Endothelial cell of umbilical vein (primary cell): ENCODE results near the gene CD200R1. TPM values are rescaled to one million over a fixed set of nuclear protein-coding genes. Genes with fewer than 3 reads are reported as not detected.

Experiments used
- BruUV-seq: library from RNA; stranded (reverse); fragments of 400-500 nt; replicated peaks from 2 replicates; lab custom pipeline; 2021; lab: Mats Ljungman, UMichigan
- CTCF ChIA-PET: fragments of 300-600, 350-600 bp; sonication (Branson Sonifier 250); formaldehyde crosslinking; loops from one replicate; lab custom pipeline; 2021; ENCODE audit warnings: antibody characterized with exemption, inconsistent platforms; lab: Charles Lee
- POLR2A ChIA-PET: fragments of 300-600, 350-600 bp; sonication (Branson Sonifier 250); formaldehyde crosslinking; loops from one replicate; lab custom pipeline; 2021; ENCODE audit warnings: antibody characterized with exemption, inconsistent platforms; lab: Charles Lee
- DNase-seq: peaks from one replicate; pipeline ENCODE4 v3.0.0-alpha.2; 2011; ENCODE audit warnings: low read depth, low spot score
- FAIRE-seq: peaks from 2 replicates; lab custom pipeline; 2011; peaks lifted over from hg19 to GRCh38; lab: Jason Lieb, UNC
- H2AFZ ChIP-seq: 2 replicates; pipeline ENCODE4 v1.6.0; 2012; ENCODE audit warnings: low read depth, low read length, control low read depth, inconsistent platforms
- H3K27ac ChIP-seq: 2 replicates; pipeline ENCODE4 v1.5.1; 2011; ENCODE audit warnings: low read depth, mild to moderate bottlenecking, control low read depth, low read length, moderate library complexity; ENCODE audit not compliant: insufficient read depth
- H3K27me3 ChIP-seq, 2 experiments: 2 replicates each; pipeline versions ENCODE4 v1.6.0 to v1.6.1; 2011; ENCODE audit warnings: low read length in 2 of 2, mixed read lengths in 1 of 2; ENCODE audit not compliant: control insufficient read depth in 2 of 2, insufficient read depth in 2 of 2
- H3K36me3 ChIP-seq, 2 experiments: 2 replicates in 1 of 2; 3 replicates in 1 of 2; pipeline ENCODE4 v1.5.1; 2011; ENCODE audit warnings: low read length in 2 of 2, mild to moderate bottlenecking in 1 of 2, moderate library complexity in 1 of 2; ENCODE audit not compliant: control insufficient read depth in 2 of 2, insufficient read depth in 2 of 2; ENCODE audit errors: extremely low read depth in 1 of 2
- H3K4me1 ChIP-seq: 3 replicates; pipeline ENCODE4 v1.5.1; 2011; ENCODE audit warnings: mild to moderate bottlenecking, low read length; ENCODE audit not compliant: control insufficient read depth, insufficient read depth; ENCODE audit errors: extremely low read depth
- H3K4me2 ChIP-seq: 2 replicates; pipeline ENCODE4 v1.6.1; 2011; ENCODE audit warnings: low read length, control low read depth, mixed read lengths; ENCODE audit not compliant: insufficient read depth
- H3K4me3 ChIP-seq, 3 experiments: fragments of 200-600 bp in 1 of 3; sonication (generic), shearing (Covaris generic) in 1 of 3; replicated peaks in 1 of 3; 2 replicates each; pipeline ENCODE4 v1.5.1; 2011 to 2016; ENCODE audit warnings: control low read depth in 3 of 3, low read length in 3 of 3, mild to moderate bottlenecking in 2 of 3, inconsistent platforms in 1 of 3, low read depth in 1 of 3, moderate library complexity in 1 of 3; ENCODE audit not compliant: insufficient read depth in 1 of 3
- H3K79me2 ChIP-seq: 2 replicates; pipeline ENCODE4 v1.6.0; 2012; ENCODE audit warnings: low read length, inconsistent platforms; ENCODE audit not compliant: control insufficient read depth, insufficient read depth
- H3K9ac ChIP-seq: replicated peaks from 2 replicates; pipeline ENCODE3; 2011; ENCODE audit warnings: low read length, control low read depth; ENCODE audit not compliant: insufficient read depth; ENCODE audit errors: extremely low read depth
- H3K9me1 ChIP-seq: replicated peaks from 3 replicates; pipeline ENCODE4 v1.6.0; 2011; ENCODE audit warnings: mild to moderate bottlenecking, low read length; ENCODE audit not compliant: control insufficient read depth, insufficient read depth; ENCODE audit errors: extremely low read depth
- H3K9me3 ChIP-seq: replicated peaks from 2 replicates; pipeline ENCODE4 v1.5.1; 2012; ENCODE audit warnings: low read length, inconsistent platforms; ENCODE audit not compliant: control insufficient read depth, insufficient read depth
- H4K20me1 ChIP-seq: replicated peaks from 2 replicates; pipeline ENCODE3; 2011; ENCODE audit warnings: mild to moderate bottlenecking, low read length; ENCODE audit not compliant: control insufficient read depth, insufficient read depth; ENCODE audit errors: extremely low read depth
- EZH2 ChIP-seq: IDR thresholded peaks from 2 replicates; pipeline ENCODE4 v1.6.1; 2012; ENCODE audit warnings: borderline replicate concordance, low read depth, mild to moderate bottlenecking, moderate library complexity, low read length, inconsistent platforms; ENCODE audit not compliant: severe bottlenecking
- FOS ChIP-seq: IDR thresholded peaks from 2 replicates; pipeline ENCODE4 v1.6.1; 2011; ENCODE audit warnings: mild to moderate bottlenecking, low read length, moderate library complexity, borderline replicate concordance; ENCODE audit not compliant: insufficient read depth
- GATA2 ChIP-seq: IDR thresholded peaks from 2 replicates; pipeline ENCODE4 v1.7.0; 2011; ENCODE audit warnings: low read depth, mild to moderate bottlenecking, moderate library complexity, mixed read lengths, low read length; ENCODE audit not compliant: insufficient read length, insufficient read depth
- JUN ChIP-seq: IDR thresholded peaks from 2 replicates; pipeline ENCODE4 v1.6.1; 2011; ENCODE audit warnings: borderline replicate concordance, low read depth; ENCODE audit not compliant: insufficient read length, insufficient read depth
- MYC ChIP-seq: IDR thresholded peaks from one replicate; pipeline ENCODE4 v1.6.1; 2011; ENCODE audit warnings: mild to moderate bottlenecking, low read depth, low read length
- POLR2A ChIP-seq: IDR thresholded peaks from 2 replicates; pipeline ENCODE4 v1.6.1; 2012; ENCODE audit warnings: low read depth, mild to moderate bottlenecking, control low read depth, low read length
- POLR2AphosphoS5 ChIP-seq: IDR thresholded peaks from 2 replicates; pipeline ENCODE4 v1.6.1; 2012; ENCODE audit warnings: low read depth, mild to moderate bottlenecking, control low read depth, low read length, moderate library complexity; ENCODE audit not compliant: insufficient read depth
- dilution Hi-C: fragments of 300-500 bp; cut with MboI; formaldehyde crosslinking; loops from one replicate; pipeline ENCODE4 v1.15.0; 2019; ENCODE audit warnings: low sequenced_read_pairs; ENCODE audit not compliant: extremely low pct_ligation_motif_present
- intact Hi-C: fragments of 100-400 bp; cut with micrococcal nuclease; formaldehyde crosslinking; loops from one replicate; pipeline ENCODE4 v1.10.0; 2022
- polyA plus RNA-seq, 4 experiments: library from polyadenylated mRNA; depleted of rRNA in 3 of 4; stranded (reverse) in 3 of 4; unstranded in 1 of 4; fragments of >200 nt; gene quantifications; 2 replicates each; pipeline versions ENCODE4 v1.2.1 to v1.2.3, GENCODE V29; 2011 to 2012; ENCODE audit warnings: missing spikeins in 1 of 4
- total RNA-seq: library from RNA; stranded (reverse); gene quantifications from 2 replicates; pipeline ENCODE4 v1.2.3, GENCODE V29; 2021
- TF ChIP-seq, protein P1 (sequence below), 2 donors: IDR thresholded peaks; 1 replicate in 1 of 2; 2 replicates in 1 of 2; pipeline ENCODE4 v1.5.1; 2011; ENCODE audit warnings: low read length in 2 of 2, mild to moderate bottlenecking in 2 of 2, moderate library complexity in 2 of 2, control low read depth in 1 of 2, inconsistent platforms in 1 of 2, low read depth in 1 of 2; ENCODE audit not compliant: insufficient read depth in 1 of 2; ENCODE audit errors: extremely low read depth in 1 of 2
- TF ChIP-seq, protein P2 (sequence below): IDR thresholded peaks from 2 replicates; pipeline ENCODE4 v1.6.1; 2011; ENCODE audit not compliant: insufficient read depth, insufficient read length

The CD200R1 gene
- total and polyA plus RNA-seq, 2 donors (not counting 3 experiments of a cell fraction or from before 2014, with no cell fraction given) = not detected

DNA sequence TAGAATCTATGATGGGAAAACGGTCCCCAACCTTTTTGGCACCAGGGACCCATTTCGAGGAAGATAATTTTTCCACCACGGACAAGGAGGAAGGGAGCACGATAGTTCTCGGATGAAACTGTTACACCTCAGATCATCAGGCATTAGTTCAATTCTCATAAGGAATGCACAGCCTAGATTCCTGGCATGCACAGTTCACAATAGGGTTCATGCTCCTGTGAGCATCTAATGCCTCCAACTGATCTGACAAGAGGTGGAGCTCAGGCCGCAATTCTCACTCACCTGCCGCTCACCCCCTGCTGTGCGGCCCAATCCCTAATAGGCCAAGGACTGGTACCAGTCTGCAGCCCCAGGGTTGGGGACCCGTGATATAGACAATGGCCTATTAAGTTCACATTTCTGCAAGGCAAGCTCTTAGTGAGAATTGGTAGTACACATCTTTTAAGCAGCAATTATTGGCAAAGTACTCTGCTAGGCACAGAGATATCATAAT, 26.5 kb downstream of the CD200R1 start:
- H3K4me3 ChIP-seq = no peak overlapping the region
- TF ChIP-seq MYC (no peak), JUN (no peak), POLR2A (no peak), FOS (no peak), GATA2 (no peak), EZH2 (no peak), POLR2AphosphoS5 (no peak)
- TF ChIP-seq, protein P1, sequence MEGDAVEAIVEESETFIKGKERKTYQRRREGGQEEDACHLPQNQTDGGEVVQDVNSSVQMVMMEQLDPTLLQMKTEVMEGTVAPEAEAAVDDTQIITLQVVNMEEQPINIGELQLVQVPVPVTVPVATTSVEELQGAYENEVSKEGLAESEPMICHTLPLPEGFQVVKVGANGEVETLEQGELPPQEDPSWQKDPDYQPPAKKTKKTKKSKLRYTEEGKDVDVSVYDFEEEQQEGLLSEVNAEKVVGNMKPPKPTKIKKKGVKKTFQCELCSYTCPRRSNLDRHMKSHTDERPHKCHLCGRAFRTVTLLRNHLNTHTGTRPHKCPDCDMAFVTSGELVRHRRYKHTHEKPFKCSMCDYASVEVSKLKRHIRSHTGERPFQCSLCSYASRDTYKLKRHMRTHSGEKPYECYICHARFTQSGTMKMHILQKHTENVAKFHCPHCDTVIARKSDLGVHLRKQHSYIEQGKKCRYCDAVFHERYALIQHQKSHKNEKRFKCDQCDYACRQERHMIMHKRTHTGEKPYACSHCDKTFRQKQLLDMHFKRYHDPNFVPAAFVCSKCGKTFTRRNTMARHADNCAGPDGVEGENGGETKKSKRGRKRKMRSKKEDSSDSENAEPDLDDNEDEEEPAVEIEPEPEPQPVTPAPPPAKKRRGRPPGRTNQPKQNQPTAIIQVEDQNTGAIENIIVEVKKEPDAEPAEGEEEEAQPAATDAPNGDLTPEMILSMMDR (IDR thresholded peaks at IDR 0.05; ENCODE audit: extremely low read depth in 1 of 2, insufficient read depth in 1 of 2, low read depth in 1 of 2, low read length in 2 of 2) = no peak
- TF ChIP-seq, protein P2, sequence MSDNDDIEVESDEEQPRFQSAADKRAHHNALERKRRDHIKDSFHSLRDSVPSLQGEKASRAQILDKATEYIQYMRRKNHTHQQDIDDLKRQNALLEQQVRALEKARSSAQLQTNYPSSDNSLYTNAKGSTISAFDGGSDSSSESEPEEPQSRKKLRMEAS = no peak

More for the DNA sequence above, 26.5 kb downstream of the CD200R1 start:
- Histone ChIP-seq H3K27ac (no peak overlapping the region), H4K20me1 (no peaks in the 10 kb centered on the region), H3K27me3 (peaks cover 1 to 2% of the 10 kb centered on the region in 2 experiments), H3K4me1 (no peaks in the 10 kb centered on the region), H2AFZ (no peak overlapping the region), H3K9me1 (no peaks in the 10 kb centered on the region), H3K4me2 (no peak overlapping the region), H3K9ac (no peak overlapping the region), H3K9me3 (no peaks in the 10 kb centered on the region), H3K79me2 (no peaks in the 10 kb centered on the region), H3K36me3 (no peaks in the 10 kb centered on the region)
- FAIRE-seq (no peak), DNase-seq (no peak)
- intact Hi-C loops = loop anchor here (10.0 kb wide), 1 partner anchor 114 kb away; no protein-coding TSS in a partner anchor
- ChIA-PET CTCF (interaction anchor here (1.1 kb wide), 1 partner anchor 214 kb away, joined by 3 read pairs; no protein-coding TSS in a partner anchor), POLR2A (no interaction called here)
- dilution Hi-C loops = no loop called here
- BruUV-seq = no TSS peak
